ENCODE results near the gene CPHXL2. TPM values are rescaled to one million over a fixed set of nuclear protein-coding genes. Genes with fewer than 3 reads are reported as not detected.
A peak's percentile ranks its signal among the peaks of the same experiment; 100 is the strongest.

The CPHXL2 gene
- total RNA-seq, 1 donor from 2014 or later, result not detected

GRCh38 chr16:75660321-75660720 is 16.5 kb downstream of the CPHXL2 start:
- no peak overlapping the region for H3K4me3 Mint-ChIP-seq
- no peak overlapping the region for H3K27ac Mint-ChIP-seq
- no peaks in the 10 kb centered on the region for H3K27me3 Mint-ChIP-seq
- peaks cover 4% of the 10 kb centered on the region for H3K4me1 Mint-ChIP-seq
- no peaks in the 10 kb centered on the region for H3K9me3 Mint-ChIP-seq
- no peak for DNase-seq
- H3K36me3 Mint-ChIP-seq (ENCODE audit: low read depth), result peaks cover 40% of the 10 kb centered on the region
- intact Hi-C loops (cut with micrococcal nuclease), result no loop called here

GRCh38 chr16:75658175-75658574 is 18.6 kb downstream of the CPHXL2 start:
- Mint-ChIP-seq H3K36me3 (ENCODE audit: low read depth) (peaks cover 53% of the 10 kb centered on the region), H3K27me3 (no peaks in the 10 kb centered on the region), H3K27ac (no peak overlapping the region), H3K9me3 (no peaks in the 10 kb centered on the region), H3K4me3 (no peak overlapping the region), H3K4me1 (peaks cover 10% of the 10 kb centered on the region)
- intact Hi-C loops (cut with micrococcal nuclease), result no loop called here
- DNase-seq, result no peak

GRCh38 chr16:75653922-75654321 is 22.9 kb downstream of the CPHXL2 start:
- Mint-ChIP-seq H3K4me3 (no peak overlapping the region), H3K9me3 (no peaks in the 10 kb centered on the region), H3K36me3 (ENCODE audit: low read depth) (peaks cover 58% of the 10 kb centered on the region), H3K27me3 (no peaks in the 10 kb centered on the region), H3K27ac (peak overlapping the region; percentile 64), H3K4me1 (peaks cover 38% of the 10 kb centered on the region)
- no peak for DNase-seq
- intact Hi-C loops (cut with micrococcal nuclease), result no loop called here

GRCh38 chr16:75648265-75649076 is 28.3 kb downstream of the CPHXL2 start:
- DNase-seq, result peak; percentile 96
- H3K36me3 Mint-ChIP-seq (ENCODE audit: low read depth), result peaks cover 49% of the 10 kb centered on the region
- H3K4me3 Mint-ChIP-seq, result peak overlapping the region; percentile 89

GRCh38 chr16:75647492-75648264 is 29.1 kb downstream of the CPHXL2 start, which contains the start of the genes KARS1 and TERF2IP:
Gene KARS1 (minus strand): TSS chr16:75647665. CDS start chr16:75647639, 26 bp downstream.
Gene TERF2IP (plus strand): TSS chr16:75647773. CDS start chr16:75647883, 110 bp downstream.
- Mint-ChIP-seq H3K9me3 (no peaks in the 10 kb centered on the region), H3K4me3 (peak within 1 kb of the TSS; percentile 89), H3K4me1 (peaks cover 42% of the 10 kb centered on the region), H3K27me3 (no peaks in the 10 kb centered on the region), H3K36me3 (ENCODE audit: low read depth) (peaks cover 51% of the 10 kb centered on the region), H3K27ac (peak within 1 kb of the TSS; percentile 97)
- peak; percentile 99 for DNase-seq
- intact Hi-C loops (cut with micrococcal nuclease), result loop anchor here (1.0 to 5.0 kb wide), 12 partner anchors 24 to 1544 kb away; partner anchors contain the start of genes ADAT1, CFDP1, GABARAPL2 and MON1B

More at GRCh38 chr16:75648265-75649076, 28.3 kb downstream of the CPHXL2 start:
- peaks cover 47% of the 10 kb centered on the region for H3K4me1 Mint-ChIP-seq
- H3K9me3 Mint-ChIP-seq, result no peaks in the 10 kb centered on the region
- intact Hi-C loops (cut with micrococcal nuclease), result loop anchor here (2.0 to 5.0 kb wide), 6 partner anchors 132 to 1351 kb away; partner anchors contain the start of genes CFDP1, PSMD7, WDR59 and ZFP1
- H3K27me3 Mint-ChIP-seq, result no peaks in the 10 kb centered on the region
- peak overlapping the region; percentile 97 for H3K27ac Mint-ChIP-seq

GRCh38 chr16:75647112-75647491 is 29.7 kb downstream of the CPHXL2 start:
- Mint-ChIP-seq H3K36me3 (ENCODE audit: low read depth) (peaks cover 56% of the 10 kb centered on the region), H3K4me3 (peak overlapping the region; percentile 89), H3K4me1 (peaks cover 41% of the 10 kb centered on the region), H3K27me3 (no peaks in the 10 kb centered on the region), H3K9me3 (no peaks in the 10 kb centered on the region), H3K27ac (peak overlapping the region; percentile 97)
- intact Hi-C loops (cut with micrococcal nuclease), result loop anchor here (1.0 to 5.0 kb wide), 10 partner anchors 24 to 1544 kb away; partner anchors contain the start of genes ADAT1, GABARAPL2, MON1B and PSMD7
- no peak for DNase-seq

GRCh38 chr16:75644240-75645012 is 32.4 kb downstream of the CPHXL2 start:
- H3K27me3 Mint-ChIP-seq, result no peaks in the 10 kb centered on the region
- H3K4me3 Mint-ChIP-seq, result peak overlapping the region; percentile 69
- peaks cover 32% of the 10 kb centered on the region for H3K4me1 Mint-ChIP-seq
- peak overlapping the region; percentile 38 for H3K27ac Mint-ChIP-seq
- intact Hi-C loops (cut with micrococcal nuclease), result loop anchor here (5.0 kb wide), 4 partner anchors 497 to 1347 kb away; partner anchors contain the start of genes PSMD7, WDR59 and ZFP1
- no peak for DNase-seq
- H3K36me3 Mint-ChIP-seq (ENCODE audit: low read depth), result peaks cover 66% of the 10 kb centered on the region
- H3K9me3 Mint-ChIP-seq, result no peaks in the 10 kb centered on the region

GRCh38 chr16:75640598-75640997 is 36.2 kb downstream of the CPHXL2 start:
- Mint-ChIP-seq H3K36me3 (ENCODE audit: low read depth) (peaks cover 78% of the 10 kb centered on the region), H3K9me3 (no peaks in the 10 kb centered on the region), H3K27me3 (no peaks in the 10 kb centered on the region), H3K27ac (no peak overlapping the region), H3K4me1 (peaks cover 30% of the 10 kb centered on the region), H3K4me3 (no peak overlapping the region)
- no peak for DNase-seq
- intact Hi-C loops (cut with micrococcal nuclease), result no loop called here

- DNase-seq, result no peak
- no peak overlapping the region for H3K27ac Mint-ChIP-seq
- peaks cover 10% of the 10 kb centered on the region for H3K4me1 Mint-ChIP-seq
- no peaks in the 10 kb centered on the region for H3K9me3 Mint-ChIP-seq
- peaks cover 78% of the 10 kb centered on the region for H3K36me3 Mint-ChIP-seq (ENCODE audit: low read depth)
- intact Hi-C loops (cut with micrococcal nuclease), result no loop called here
- no peaks in the 10 kb centered on the region for H3K27me3 Mint-ChIP-seq
- H3K4me3 Mint-ChIP-seq, result no peak overlapping the region
Measured at GRCh38 chr16:75635036-75635435, 41.8 kb downstream of the CPHXL2 start.

GRCh38 chr16:75632857-75633256 is 44.0 kb downstream of the CPHXL2 start:
- peaks cover 22% of the 10 kb centered on the region for H3K4me1 Mint-ChIP-seq
- peaks cover 82% of the 10 kb centered on the region for H3K36me3 Mint-ChIP-seq (ENCODE audit: low read depth)
- no peaks in the 10 kb centered on the region for H3K9me3 Mint-ChIP-seq
- H3K27ac Mint-ChIP-seq, result no peak overlapping the region
- no peak overlapping the region for H3K4me3 Mint-ChIP-seq
- no peak for DNase-seq
- no peaks in the 10 kb centered on the region for H3K27me3 Mint-ChIP-seq
- intact Hi-C loops (cut with micrococcal nuclease), result no loop called here

GRCh38 chr16:75630052-75630451 is 46.8 kb downstream of the CPHXL2 start:
- Mint-ChIP-seq H3K4me1 (peaks cover 26% of the 10 kb centered on the region), H3K27ac (no peak overlapping the region), H3K9me3 (no peaks in the 10 kb centered on the region), H3K4me3 (no peak overlapping the region), H3K27me3 (no peaks in the 10 kb centered on the region), H3K36me3 (ENCODE audit: low read depth) (peaks cover 82% of the 10 kb centered on the region)
- no peak for DNase-seq
- intact Hi-C loops (cut with micrococcal nuclease), result no loop called here

GRCh38 chr16:75629132-75629531 is 47.7 kb downstream of the CPHXL2 start:
- no peak overlapping the region for H3K4me3 Mint-ChIP-seq
- H3K36me3 Mint-ChIP-seq (ENCODE audit: low read depth), result peaks cover 84% of the 10 kb centered on the region
- DNase-seq, result no peak
- H3K27ac Mint-ChIP-seq, result peak overlapping the region; percentile 73
- intact Hi-C loops (cut with micrococcal nuclease), result loop anchor here (10.0 kb wide), 1 partner anchor 644 kb away; the partner anchor contains the start of gene WDR59
- H3K27me3 Mint-ChIP-seq, result no peaks in the 10 kb centered on the region
- peaks cover 26% of the 10 kb centered on the region for H3K4me1 Mint-ChIP-seq
- no peaks in the 10 kb centered on the region for H3K9me3 Mint-ChIP-seq

- DNase-seq, result no peak
- Mint-ChIP-seq H3K4me1 (peaks cover 26% of the 10 kb centered on the region), H3K27me3 (no peaks in the 10 kb centered on the region), H3K27ac (peak overlapping the region; percentile 78), H3K4me3 (peak overlapping the region; percentile 49), H3K9me3 (no peaks in the 10 kb centered on the region), H3K36me3 (ENCODE audit: low read depth) (peaks cover 77% of the 10 kb centered on the region)
- intact Hi-C loops (cut with micrococcal nuclease), result loop anchor here (10.0 kb wide), 1 partner anchor 644 kb away; the partner anchor contains the start of gene WDR59
Measured at GRCh38 chr16:75628351-75628750, 48.5 kb downstream of the CPHXL2 start.
